ENCODE data around the gene PGF. TPM values are rescaled to one million over a fixed set of nuclear protein-coding genes. Genes with fewer than 3 reads are reported as not detected.

The PGF gene
- total and polyA plus RNA-seq, 2 of the 13 experiments (the other 11 are each of a cell fraction or from before 2014, with no cell fraction given): 10.7 to 27.5 TPM

GRCh38 chr14:74956027-74956279 is 556 bp upstream of the PGF start:
- Histone ChIP-seq H4K20me1 (ENCODE audit: insufficient read depth, low read length) (no peaks in the 10 kb centered on the region), H3K27ac (ENCODE audit: extremely low read length, insufficient read depth, low read length) (peak overlapping the region; percentile 54), H3K9me3 (ENCODE audit: low read length) (no peaks in the 10 kb centered on the region), H2AFZ (ENCODE audit: low read length) (no peak overlapping the region), H3K4me2 (ENCODE audit: low read depth, low read length) (peak overlapping the region; percentile 92), H3K36me3 (replicated peaks in 1 of 2; ENCODE audit: control insufficient read depth in 1 of 2, insufficient read depth in 2 of 2, low read length in 2 of 2) (no peaks in the 10 kb centered on the region; a peak in 1 of 5 replicates), H3K4me3 (replicated peaks in 1 of 3; ENCODE audit: insufficient read depth in 1 of 3, low read depth in 2 of 3, low read length in 3 of 3) (peak overlapping the region; percentile 75 to 86 (median 80)), H3K9ac (ENCODE audit: insufficient read depth, low read depth, low read length) (peak overlapping the region; percentile 78), H3K79me2 (ENCODE audit: insufficient read depth, low read length) (peaks cover 15% of the 10 kb centered on the region), H3K27me3 (ENCODE audit: control insufficient read depth in 1 of 2, insufficient read depth in 2 of 2, low read length in 2 of 2) (no peaks in the 10 kb centered on the region), H3K4me1 (ENCODE audit: insufficient read depth, low read length) (peaks cover 58% of the 10 kb centered on the region)
- ATAC-seq (no peak), FAIRE-seq (no peak), DNase-seq (ENCODE audit: low spot score) (no peak)
- BruUV-seq (replicated peaks): no TSS peak
- ChIA-PET CTCF (ENCODE audit: low intra/inter-chr PET ratio, low total read pairs) (no interaction called here), POLR2A (interaction anchor here (0.8 to 2.9 kb wide), 11 partner anchors 9 to 114 kb away, joined by 3 to 14 read pairs (median 3); partner anchors contain the start of genes EIF2B2 and ZC2HC1C)
- 0 out of 2 replicates have a peak, but pooled peaks have one; percentile 74 for TF ChIP-seq FOXO4 (CRISPR knock-in tag; conservative IDR thresholded peaks at IDR 0.05)
- TF ChIP-seq NFYB (CRISPR knock-in tag; IDR thresholded peaks at IDR 0.05): no peak
- TF ChIP-seq ZNF646 (CRISPR knock-in tag; IDR thresholded peaks at IDR 0.05): peak; percentile 77; the same call in 1 of the 2 replicates
- intact Hi-C loops (cut with micrococcal nuclease; ENCODE audit: unreplicated experiment): no loop called here
- WGBS (ENCODE audit: low lambda C conversion rate): 0% methylated on average over 4 of the region's 9 CpGs
- in situ Hi-C loops (cut with HindIII; ENCODE audit: extremely low pct_ligation_motif_present, low pct_unique_long_range_greater_than_20kb): no loop called here
